H1 (cell line): ENCODE measurements around the gene GRIA1.

Experiments
- CTCF ChIP-seq, 3 experiments: IDR thresholded peaks; 1 replicate in 2 of 3; 2 replicates in 1 of 3; pipeline versions ENCODE4 v1.5.1 to v1.6.1; 2011; ENCODE audit warnings: low read length in 3 of 3, mild to moderate bottlenecking in 3 of 3, inconsistent platforms in 2 of 3, low read depth in 1 of 3, moderate library complexity in 1 of 3; ENCODE audit not compliant: insufficient read depth in 1 of 3; ENCODE audit errors: control extremely low read depth in 1 of 3
- HDAC2 ChIP-seq, 2 experiments: fragments of 300-600 bp in 1 of 2; sonication (generic) in 1 of 2; IDR thresholded peaks; 2 replicates each; pipeline ENCODE4 v1.6.1; 2011 to 2012; ENCODE audit warnings: low read depth in 2 of 2, low read length in 2 of 2, mild to moderate bottlenecking in 2 of 2, moderate library complexity in 2 of 2, borderline replicate concordance in 1 of 2, inconsistent platforms in 1 of 2
- POLR2AphosphoS5 ChIP-seq: IDR thresholded peaks from 2 replicates; pipeline ENCODE4 v1.6.1; 2011; ENCODE audit warnings: low read depth, low read length
- RFX5 ChIP-seq: IDR thresholded peaks from 2 replicates; pipeline ENCODE4 v1.6.1; 2011; ENCODE audit warnings: low read depth, low read length, improper control_type of control experiment, borderline replicate concordance

GRCh38 chr5:153601377-153601776, 110.9 kb downstream of the GRIA1 start:
- no peak for TF ChIP-seq POLR2AphosphoS5
- no peak for TF ChIP-seq HDAC2 (IDR thresholded peaks at IDR 0.05; ENCODE audit: borderline replicate concordance in 1 of 2, low read depth in 2 of 2, low read length in 2 of 2)
- TF ChIP-seq RFX5, result no peak
- no peak for TF ChIP-seq CTCF (IDR thresholded peaks at IDR 0.05; ENCODE audit: control extremely low read depth in 1 of 3, insufficient read depth in 1 of 3, low read depth in 1 of 3, low read length in 3 of 3)
